Brain microvascular endothelial cell (primary cell): ENCODE data around the gene SUPT3H.

Experiments
- DNase-seq: peaks from one replicate; pipeline ENCODE4 v3.0.0-alpha.2; 2020
- H3K27ac ChIP-seq: fragments of 250-450 bp; sonication (Bioruptor Pico); 2 replicates; pipeline ENCODE4 v1.5.1; 2020; ENCODE audit warnings: mild to moderate bottlenecking, moderate library complexity
- H3K27me3 ChIP-seq: fragments of 250-450 bp; sonication (Bioruptor Pico); replicated peaks from 2 replicates; pipeline ENCODE4 v1.5.1; 2020; ENCODE audit warnings: mild to moderate bottlenecking
- H3K36me3 ChIP-seq: fragments of 250-450 bp; sonication (Bioruptor Pico); replicated peaks from 2 replicates; pipeline ENCODE4 v1.5.1; 2020; ENCODE audit warnings: mild to moderate bottlenecking
- H3K4me3 ChIP-seq: 2 replicates; pipeline ENCODE4 v1.5.1; 2011; ENCODE audit warnings: low read depth, mild to moderate bottlenecking, control low read depth, low read length, moderate library complexity
- CTCF ChIP-seq: IDR thresholded peaks from 2 replicates; pipeline ENCODE4 v1.5.1; 2011; ENCODE audit warnings: low read depth, mild to moderate bottlenecking, moderate library complexity, low read length, control low read depth, inconsistent platforms; ENCODE audit errors: missing control alignments
- in situ Hi-C: cut with HindIII; loops from 2 replicates; pipeline ENCODE4 v1.10.0; 2017; ENCODE audit warnings: low sequenced_read_pairs, low pct_ligation_motif_present

Gene SUPT3H

GRCh38 chr6:44806656-44807055 lies 571.1 kb downstream of the SUPT3H start:
- H3K27me3 ChIP-seq, result no peaks in the 10 kb centered on the region
- H3K27ac ChIP-seq, result no peak overlapping the region
- in situ Hi-C loops, result no loop called here
- no peak for DNase-seq
- no peaks in the 10 kb centered on the region for H3K36me3 ChIP-seq
- H3K4me3 ChIP-seq, result no peak overlapping the region
- TF ChIP-seq CTCF, result no peak

DNA sequence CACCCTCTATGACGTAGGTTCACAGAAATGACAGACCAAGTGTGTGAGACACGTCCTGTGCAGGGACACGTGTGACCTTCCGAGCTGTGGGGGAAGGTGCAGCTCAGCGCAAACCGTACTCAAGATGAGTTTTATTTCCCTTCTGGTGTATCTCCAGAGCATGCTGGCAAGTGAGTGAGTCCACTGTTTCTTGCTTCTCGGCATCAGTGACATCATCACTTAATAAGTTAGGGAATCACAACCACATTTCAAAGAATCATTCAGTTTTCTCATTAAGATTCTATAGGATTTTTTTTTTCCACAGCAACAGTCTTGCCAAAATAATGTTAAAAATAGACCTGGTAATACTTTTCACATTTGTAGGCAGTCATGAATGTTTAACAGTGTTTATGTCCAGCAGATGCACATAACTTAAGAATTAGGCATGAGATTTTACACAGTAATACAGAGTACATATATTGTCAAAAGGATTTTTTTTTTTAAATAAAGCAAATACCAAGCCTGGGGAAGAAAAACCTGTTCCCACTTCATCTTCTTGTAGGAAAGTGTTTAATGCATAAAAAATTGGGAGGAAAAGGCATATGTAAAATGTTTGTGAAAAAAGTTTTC lies 572.4 kb downstream of the SUPT3H start:
- no peaks in the 10 kb centered on the region for H3K36me3 ChIP-seq
- H3K27ac ChIP-seq, result no peak overlapping the region
- TF ChIP-seq CTCF, result no peak
- in situ Hi-C loops, result no loop called here
- H3K4me3 ChIP-seq, result no peak overlapping the region
- no peaks in the 10 kb centered on the region for H3K27me3 ChIP-seq
- DNase-seq, result no peak

GRCh38 chr6:44804546-44805159 lies 573.1 kb downstream of the SUPT3H start:
- H3K4me3 ChIP-seq, result no peak overlapping the region
- TF ChIP-seq CTCF, result no peak
- no peak for DNase-seq
- H3K27ac ChIP-seq, result no peak overlapping the region
- in situ Hi-C loops, result no loop called here
- H3K36me3 ChIP-seq, result no peaks in the 10 kb centered on the region
- H3K27me3 ChIP-seq, result no peaks in the 10 kb centered on the region

DNA sequence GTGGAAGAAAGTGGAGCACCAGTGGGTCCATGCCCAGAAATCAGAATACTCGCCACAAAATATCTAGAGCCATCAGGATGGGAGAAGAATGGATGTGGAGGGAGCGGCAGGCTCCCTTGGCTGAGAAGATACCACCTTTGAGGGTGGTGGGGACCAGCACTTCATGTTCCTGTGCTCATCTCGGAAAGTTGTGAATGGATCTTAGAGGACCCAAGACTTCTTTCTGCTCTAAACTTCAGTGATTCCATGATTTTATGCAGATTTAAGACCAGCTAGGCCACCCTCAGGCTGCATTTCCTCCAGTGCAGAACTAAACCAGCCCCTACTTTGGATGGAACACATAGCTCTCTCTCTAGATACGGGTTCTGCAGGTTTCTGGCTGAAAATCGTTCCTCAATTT lies 573.7 kb downstream of the SUPT3H start:
- Histone ChIP-seq H3K27me3 (no peaks in the 10 kb centered on the region), H3K4me3 (no peak overlapping the region), H3K36me3 (no peaks in the 10 kb centered on the region), H3K27ac (no peak overlapping the region)
- no peak for TF ChIP-seq CTCF
- no peak for DNase-seq
- in situ Hi-C loops, result no loop called here

DNA sequence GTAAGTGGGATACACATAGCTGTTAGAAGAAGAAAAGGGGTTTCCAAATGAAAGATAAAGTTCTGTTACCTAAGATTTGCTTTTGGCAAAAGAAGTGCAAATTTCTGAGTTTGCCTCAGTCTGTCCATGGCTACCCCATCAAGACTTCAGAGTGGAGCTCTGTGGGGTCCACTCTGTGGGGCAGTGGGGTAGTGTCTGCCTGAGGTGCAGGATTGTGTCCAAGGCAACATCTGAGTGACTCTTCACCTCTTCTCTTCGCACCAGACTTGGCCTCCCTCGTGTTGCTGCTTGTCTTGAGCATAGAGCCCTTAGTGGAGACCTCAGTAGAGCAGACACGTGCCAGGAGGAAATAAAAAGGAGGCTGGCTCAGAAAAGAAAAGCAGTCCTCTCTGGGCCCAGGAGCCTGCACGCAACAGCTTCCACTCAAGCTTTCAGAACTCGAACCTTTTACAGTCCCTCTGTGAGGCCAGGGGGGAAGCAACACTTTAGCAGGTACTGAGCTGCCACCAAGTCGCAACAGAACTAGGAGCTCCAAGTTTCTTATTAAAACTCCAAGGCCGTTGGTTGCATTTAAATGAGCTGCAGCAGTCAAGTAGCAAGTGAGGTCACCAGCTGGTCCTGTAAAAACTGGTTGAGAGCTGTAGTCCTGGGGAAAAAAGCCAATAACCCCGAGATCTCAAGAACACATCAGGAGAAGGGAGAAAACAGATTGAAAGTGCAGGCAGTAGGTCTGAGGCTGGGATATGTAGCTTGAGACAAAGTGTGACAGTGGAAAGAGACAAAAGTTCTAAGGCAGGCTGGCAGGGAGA lies 576.7 kb downstream of the SUPT3H start:
- Histone ChIP-seq H3K27me3 (no peaks in the 10 kb centered on the region), H3K27ac (no peak overlapping the region), H3K36me3 (no peaks in the 10 kb centered on the region), H3K4me3 (no peak overlapping the region)
- TF ChIP-seq CTCF, result no peak
- no peak for DNase-seq
- in situ Hi-C loops, result no loop called here
